Prostate gland (tissue), 2 donors: Measurements from ENCODE around the gene KDM4C.

Experiments
- CTCF ChIP-seq, 4 experiments: fragments of 200-600 bp in 2 of 4; fragments of 450-650 bp in 2 of 4; sonication (generic) in 2 of 4; IDR thresholded peaks; 1 replicate in 3 of 4; 2 replicates in 1 of 4; pipeline ENCODE4 v1.5.1; 2016 to 2019; ENCODE audit warnings: antibody characterized with exemption in 4 of 4, mild to moderate bottlenecking in 2 of 4, moderate library complexity in 2 of 4
- POLR2A ChIP-seq: fragments of 450-650 bp; IDR thresholded peaks from one replicate; pipeline ENCODE4 v1.6.1; 2016; ENCODE audit warnings: antibody characterized with exemption, mild to moderate bottlenecking

GRCh38 chr9:6870149-6870548 lies 112.4 kb downstream of the KDM4C start:
- TF ChIP-seq CTCF (IDR thresholded peaks at IDR 0.05) (no peak), POLR2A (no peak)
